ENCODE data around the gene FIGN. TPM values are rescaled to one million over a fixed set of nuclear protein-coding genes. Genes with fewer than 3 reads are reported as not detected.

Gene FIGN
- total RNA-seq, 6 donors from 2014 or later = 0.91 to 4.5 (median 4.1) TPM

- H3K4me1 ChIP-seq = no peaks in the 10 kb centered on the region
- ATAC-seq (ENCODE audit: low FRiP score in 2 of 2) (no peak), DNase-seq (no peak)
- no peaks in the 10 kb centered on the region for H3K27me3 ChIP-seq
- no peak for TF ChIP-seq POLR2A (IDR thresholded peaks at IDR 0.05)
- no peak for TF ChIP-seq EP300 (IDR thresholded peaks at IDR 0.05)
- H3K4me3 ChIP-seq = no peak overlapping the region
- H3K27ac ChIP-seq = no peak overlapping the region
- no peaks in the 10 kb centered on the region for H3K9me3 ChIP-seq
- WGBS, 2 donors = 84 to 89% methylated on average over 3 of the region's 3 CpGs
- no peaks in the 10 kb centered on the region for H3K36me3 ChIP-seq
These were observed 186.8 kb downstream of the FIGN start for GRCh38 chr2:163548970-163549369.

All from upper lobe of left lung (tissue), 6 donors.